ENCODE data around the gene P4HA2. TPM values are rescaled to one million over a fixed set of nuclear protein-coding genes. Genes with fewer than 3 reads are reported as not detected.
A peak's percentile ranks its signal among the peaks of the same experiment; 100 is the strongest.

The P4HA2 gene
- total RNA-seq, 1 experiment from 2014 or later: 25.1 TPM

DNA sequence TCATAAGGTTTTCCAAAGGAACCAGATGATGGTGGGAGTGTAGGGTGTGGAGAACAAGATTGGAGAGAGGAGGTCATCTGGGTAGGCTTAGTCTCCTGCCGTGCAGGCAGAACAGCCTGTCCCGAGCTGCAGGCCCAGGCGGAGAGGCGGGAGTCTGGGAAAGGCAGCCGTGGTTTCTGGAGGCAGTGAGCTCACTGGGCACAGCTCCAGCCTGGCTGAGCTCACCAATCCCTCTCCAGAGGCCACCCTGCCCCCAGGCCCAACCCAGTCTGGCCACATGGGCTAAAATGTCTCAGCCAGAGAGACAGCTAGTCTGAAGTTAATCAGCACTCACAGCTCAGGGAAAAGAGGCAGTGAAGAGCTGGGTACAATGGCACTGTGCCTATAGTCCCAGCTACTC is 12.3 kb downstream of the P4HA2 start:
- POLR2A ChIA-PET: no interaction called here
- intact Hi-C loops (cut with micrococcal nuclease; ENCODE audit: unreplicated experiment): no loop called here
- Histone ChIP-seq H3K36me3 (ENCODE audit: control insufficient read depth, insufficient read depth, low read length) (no peaks in the 10 kb centered on the region), H3K9me3 (ENCODE audit: control insufficient read depth, insufficient read depth, low read depth, low read length) (no peaks in the 10 kb centered on the region), H3K4me3 (ENCODE audit: low read depth in 2 of 2, low read length in 2 of 2) (no peak overlapping the region), H3K27me3 (ENCODE audit: control insufficient read depth, insufficient read depth, low read length) (no peaks in the 10 kb centered on the region), H3K27ac (ENCODE audit: low read length) (no peak overlapping the region), H3K4me1 (ENCODE audit: control insufficient read depth, insufficient read depth, low read length) (no peaks in the 10 kb centered on the region)
- ATAC-seq (peak; percentile 53; the same call in 1 of the 2 replicates), DNase-seq (ENCODE audit: low read depth, low spot score) (no peak)
- CTCF ChIA-PET: no interaction called here
- BruUV-seq (replicated peaks): no TSS peak
- in situ Hi-C loops (cut with HindIII; ENCODE audit: low pct_unique_long_range_greater_than_20kb, low sequenced_read_pairs): no loop called here
- no peak for TF ChIP-seq TCF7L2 (IDR thresholded peaks at IDR 0.05; ENCODE audit: low read depth, low read length)
- no peak for TF ChIP-seq SIN3A (IDR thresholded peaks at IDR 0.05; ENCODE audit: borderline replicate concordance, insufficient read depth, low read depth, low read length)
- no peak for TF ChIP-seq POLR2AphosphoS5 (IDR thresholded peaks at IDR 0.05; ENCODE audit: low read depth, low read length)
- no peak for TF ChIP-seq CTCF (IDR thresholded peaks at IDR 0.05)
- TF ChIP-seq REST (IDR thresholded peaks at IDR 0.05; ENCODE audit: insufficient read depth in 1 of 2, low read depth in 2 of 2, low read length in 1 of 2): no peak

DNA sequence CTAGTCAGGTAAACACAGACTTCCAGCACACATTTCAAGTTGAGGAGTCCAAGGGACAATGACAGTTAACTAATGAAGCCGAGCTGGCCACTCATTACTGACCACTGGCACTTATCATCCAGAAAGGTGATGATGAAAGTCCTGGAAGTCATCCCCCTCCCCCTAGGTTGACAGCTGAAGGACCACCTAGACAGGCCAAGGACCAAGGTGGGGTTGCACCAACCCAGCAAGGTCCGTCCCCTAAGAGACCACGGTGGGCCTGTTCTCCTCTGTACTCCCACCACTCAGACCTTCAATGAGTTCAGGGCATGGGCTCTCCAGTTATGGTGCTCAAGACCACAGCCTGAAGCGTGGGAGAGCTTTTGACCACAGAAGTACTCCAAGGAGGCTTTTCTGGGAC is 13.2 kb downstream of the P4HA2 start:
- intact Hi-C loops (cut with micrococcal nuclease; ENCODE audit: unreplicated experiment) (no loop called here), in situ Hi-C loops (cut with HindIII; ENCODE audit: low pct_unique_long_range_greater_than_20kb, low sequenced_read_pairs) (no loop called here)
- Histone ChIP-seq H3K27me3 (ENCODE audit: control insufficient read depth, insufficient read depth, low read length) (no peaks in the 10 kb centered on the region), H3K4me3 (ENCODE audit: low read depth in 2 of 2, low read length in 2 of 2) (no peak overlapping the region), H3K27ac (ENCODE audit: low read length) (no peak overlapping the region), H3K4me1 (ENCODE audit: control insufficient read depth, insufficient read depth, low read length) (no peaks in the 10 kb centered on the region), H3K36me3 (ENCODE audit: control insufficient read depth, insufficient read depth, low read length) (no peaks in the 10 kb centered on the region), H3K9me3 (ENCODE audit: control insufficient read depth, insufficient read depth, low read depth, low read length) (no peaks in the 10 kb centered on the region)
- no peak for TF ChIP-seq SIN3A (IDR thresholded peaks at IDR 0.05; ENCODE audit: borderline replicate concordance, insufficient read depth, low read depth, low read length)
- TF ChIP-seq POLR2AphosphoS5 (IDR thresholded peaks at IDR 0.05; ENCODE audit: low read depth, low read length): no peak
- no peak for TF ChIP-seq CTCF (IDR thresholded peaks at IDR 0.05)
- no peak for TF ChIP-seq REST (IDR thresholded peaks at IDR 0.05; ENCODE audit: insufficient read depth in 1 of 2, low read depth in 2 of 2, low read length in 1 of 2)
- no peak for TF ChIP-seq TCF7L2 (IDR thresholded peaks at IDR 0.05; ENCODE audit: low read depth, low read length)
- DNase-seq (ENCODE audit: low read depth, low spot score) (no peak), ATAC-seq (no peak)
- BruUV-seq (replicated peaks): no TSS peak
- ChIA-PET POLR2A (no interaction called here), CTCF (no interaction called here)

All from Panc1 (cell line).